Kidney (tissue), 14 donors: ENCODE data around the gene ARHGAP26. TPM values are rescaled to one million over a fixed set of nuclear protein-coding genes. Genes with fewer than 3 reads are reported as not detected.

Experiments used
- DNase-seq, 5 donors: peaks; one replicate each; pipeline ENCODE4 v3.0.0-alpha.2; 2013 to 2020
- FAIRE-seq: peaks from 2 replicates; lab custom pipeline; 2012; peaks lifted over from hg19 to GRCh38; lab: Jason Lieb, UNC
- H3K27ac ChIP-seq, 2 donors: one replicate each; pipeline ENCODE4 v1.7.0; 2013; ENCODE audit warnings: low read depth in 2 of 2, low read length in 2 of 2, inconsistent platforms in 1 of 2
- H3K27me3 ChIP-seq: one replicate; pipeline ENCODE4 v1.7.1; 2013; ENCODE audit warnings: low read length, inconsistent platforms; ENCODE audit not compliant: control insufficient read depth, insufficient read depth
- H3K36me3 ChIP-seq, 3 donors: one replicate each; pipeline versions ENCODE4 v1.7.0 to v1.7.1; 2013; ENCODE audit warnings: low read length in 3 of 3, control low read depth in 1 of 3, inconsistent platforms in 1 of 3; ENCODE audit not compliant: insufficient read depth in 3 of 3, control insufficient read depth in 2 of 3
- H3K4me1 ChIP-seq, 3 donors: one replicate each; pipeline versions ENCODE4 v1.7.0 to v1.7.1; 2013; ENCODE audit warnings: low read length in 3 of 3, inconsistent platforms in 1 of 3, low read depth in 1 of 3; ENCODE audit not compliant: control insufficient read depth in 2 of 3, insufficient read depth in 2 of 3
- H3K4me3 ChIP-seq, 3 donors: one replicate each; pipeline versions ENCODE4 v1.7.0 to v1.8.1; 2013; ENCODE audit warnings: low read length in 3 of 3, control low read depth in 1 of 3, inconsistent platforms in 1 of 3
- H3K9ac ChIP-seq, 3 donors: one replicate each; pipeline versions ENCODE4 v1.7.0 to v1.7.1; 2013; ENCODE audit warnings: low read length in 3 of 3, control low read depth in 1 of 3, inconsistent platforms in 1 of 3
- H3K9me3 ChIP-seq, 3 donors: one replicate each; pipeline versions ENCODE4 v1.7.0 to v1.7.1; 2013; ENCODE audit warnings: low read length in 3 of 3, control low read depth in 1 of 3, inconsistent platforms in 1 of 3; ENCODE audit not compliant: control insufficient read depth in 2 of 3, insufficient read depth in 1 of 3
- intact Hi-C: fragments of 100-400 bp; cut with DNase I; formaldehyde crosslinking; loops from one replicate; pipeline ENCODE4 v1.11.1; 2022
- polyA plus RNA-seq: library from polyadenylated mRNA; stranded (reverse); fragments of 350-450 nt; fragmentation: Illumina TruSeq; extraction: RNeasy Lipid Tissue Mini Kit (QIAGEN cat#74804); gene quantifications from one replicate; pipeline ENCODE4 v1.2.3, GENCODE V29; 2014; ENCODE audit warnings: low read depth, low replicate concordance; ENCODE audit not compliant: insufficient read depth
- total RNA-seq: library from RNA; stranded (reverse); fragmentation: NEBNext Ultra II Directional; extraction: Animal tissue kit (Norgen Biotek cat#: 25700); gene quantifications from one replicate; pipeline ENCODE4 v1.2.1, GENCODE V29; 2021
- TF ChIP-seq, protein P1 (sequence below): IDR thresholded peaks from 3 replicates; pipeline ENCODE4 v1.5.1; 2012; ENCODE audit warnings: mild to moderate bottlenecking, moderate library complexity, borderline replicate concordance; ENCODE audit not compliant: insufficient read depth; ENCODE audit errors: extremely low read depth
- donor health status: control.
- donor health status: control.
- donor health status: control.
- donor health status: control.
- donor health status: control.
- donor health status: DM: yes; HTN: yes; CAD: no.
- donor health status: Normal renal cell carcinoma (clear cell type).

The ARHGAP26 gene
- total and polyA plus RNA-seq, 2 donors from 2014 or later = 2.5 to 85.7 TPM

- H3K4me1 ChIP-seq = peaks cover 0 to 6% (median 4%) of the 10 kb centered on the region in 3 donors
- H3K9ac ChIP-seq = no peak overlapping the region
- H3K36me3 ChIP-seq = no peaks in the 10 kb centered on the region
- H3K27ac ChIP-seq = no peak overlapping the region
- FAIRE-seq (no peak), DNase-seq (no peak)
- TF ChIP-seq, protein P1, sequence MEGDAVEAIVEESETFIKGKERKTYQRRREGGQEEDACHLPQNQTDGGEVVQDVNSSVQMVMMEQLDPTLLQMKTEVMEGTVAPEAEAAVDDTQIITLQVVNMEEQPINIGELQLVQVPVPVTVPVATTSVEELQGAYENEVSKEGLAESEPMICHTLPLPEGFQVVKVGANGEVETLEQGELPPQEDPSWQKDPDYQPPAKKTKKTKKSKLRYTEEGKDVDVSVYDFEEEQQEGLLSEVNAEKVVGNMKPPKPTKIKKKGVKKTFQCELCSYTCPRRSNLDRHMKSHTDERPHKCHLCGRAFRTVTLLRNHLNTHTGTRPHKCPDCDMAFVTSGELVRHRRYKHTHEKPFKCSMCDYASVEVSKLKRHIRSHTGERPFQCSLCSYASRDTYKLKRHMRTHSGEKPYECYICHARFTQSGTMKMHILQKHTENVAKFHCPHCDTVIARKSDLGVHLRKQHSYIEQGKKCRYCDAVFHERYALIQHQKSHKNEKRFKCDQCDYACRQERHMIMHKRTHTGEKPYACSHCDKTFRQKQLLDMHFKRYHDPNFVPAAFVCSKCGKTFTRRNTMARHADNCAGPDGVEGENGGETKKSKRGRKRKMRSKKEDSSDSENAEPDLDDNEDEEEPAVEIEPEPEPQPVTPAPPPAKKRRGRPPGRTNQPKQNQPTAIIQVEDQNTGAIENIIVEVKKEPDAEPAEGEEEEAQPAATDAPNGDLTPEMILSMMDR = no peak
- no peaks in the 10 kb centered on the region for H3K27me3 ChIP-seq
- no peak overlapping the region for H3K4me3 ChIP-seq
- no peaks in the 10 kb centered on the region for H3K9me3 ChIP-seq
- intact Hi-C loops = no loop called here
Measured at GRCh38 chr5:143205386-143205785, 435.2 kb downstream of the ARHGAP26 start.

DNA sequence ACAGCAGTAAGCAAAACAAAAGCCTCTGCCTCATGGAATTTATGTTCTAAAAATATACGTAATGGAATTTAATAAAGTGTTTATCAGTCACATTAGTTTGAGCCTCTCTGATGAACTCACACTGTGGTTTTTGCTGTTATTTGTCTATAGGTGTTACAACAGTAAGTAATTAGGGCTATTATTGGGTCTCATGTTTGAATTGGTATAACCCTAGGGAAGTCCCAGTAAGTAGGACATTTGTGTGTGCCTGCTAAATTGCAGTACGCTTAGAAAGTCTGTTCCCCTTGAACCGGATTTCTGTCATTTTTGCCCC is 435.7 kb downstream of the ARHGAP26 start:
- no peak for FAIRE-seq
- Histone ChIP-seq H3K27ac (no peak overlapping the region), H3K9me3 (no peaks in the 10 kb centered on the region), H3K4me1 (peaks cover 0 to 6% (median 4%) of the 10 kb centered on the region in 3 donors), H3K4me3 (no peak overlapping the region), H3K27me3 (no peaks in the 10 kb centered on the region), H3K36me3 (no peaks in the 10 kb centered on the region), H3K9ac (no peak overlapping the region)
- DNase-seq = no peak
- intact Hi-C loops = no loop called here
- TF ChIP-seq, protein P1 = no peak

- no peak overlapping the region for H3K4me3 ChIP-seq
- TF ChIP-seq, protein P1 = no peak
- H3K9ac ChIP-seq = no peak overlapping the region
- H3K9me3 ChIP-seq = no peaks in the 10 kb centered on the region
- no peaks in the 10 kb centered on the region for H3K27me3 ChIP-seq
- intact Hi-C loops = no loop called here
- no peak for DNase-seq
- no peak for FAIRE-seq
- no peak overlapping the region for H3K27ac ChIP-seq
- peaks cover 0 to 6% (median 4%) of the 10 kb centered on the region in 3 donors for H3K4me1 ChIP-seq
- H3K36me3 ChIP-seq = no peaks in the 10 kb centered on the region
Measured at GRCh38 chr5:143206196-143207053, 436.2 kb downstream of the ARHGAP26 start.
